K562 (cell line): ENCODE results near the gene METRN. TPM values are rescaled to one million over a fixed set of nuclear protein-coding genes. Genes with fewer than 3 reads are reported as not detected.

Source experiments
- BHLHE40 ChIP-seq: IDR thresholded peaks from 2 replicates; pipeline ENCODE4 v1.6.1; 2011; ENCODE audit warnings: low read length, improper control_type of control experiment
- CBX5 ChIP-seq: IDR thresholded peaks from 2 replicates; pipeline ENCODE4 v1.6.1; 2014; ENCODE audit warnings: low read depth, borderline replicate concordance
- CCAR2 ChIP-seq: fragments of 200-400 bp; formaldehyde crosslinking; IDR thresholded peaks from 2 replicates; pipeline ENCODE4 v1.6.1; 2017; ENCODE audit warnings: mild to moderate bottlenecking, low read depth, low read length
- CHCHD3 ChIP-seq: fragments of 250-450 bp; sonication (Bioruptor Pico); IDR thresholded peaks from 2 replicates; pipeline ENCODE4 v2.1.2; 2022; ENCODE audit warnings: mild to moderate bottlenecking
- CHD1 ChIP-seq: fragments of 200-600 bp; sonication (generic); IDR thresholded peaks from one replicate; pipeline ENCODE4 v1.6.1; 2012; ENCODE audit warnings: mild to moderate bottlenecking, moderate library complexity, low read length, inconsistent platforms
- CREB1 ChIP-seq, 2 experiments: sonication (generic) in 1 of 2; formaldehyde crosslinking in 1 of 2; IDR thresholded peaks; 2 replicates each; pipeline versions ENCODE4 v1.6.1 to v1.8.0; 2012 to 2022; ENCODE audit warnings: inconsistent platforms in 1 of 2, mild to moderate bottlenecking in 1 of 2, missing genetic modification reagents in 1 of 2, moderate library complexity in 1 of 2
- HDAC8 ChIP-seq: fragments of 450-650 bp; IDR thresholded peaks from 2 replicates; pipeline ENCODE4 v1.6.1; 2016; ENCODE audit warnings: mild to moderate bottlenecking, missing genetic modification characterization, moderate library complexity, missing compliant biosample characterization
- JUNB ChIP-seq: fragments of 450-650 bp; formaldehyde crosslinking; conservative IDR thresholded peaks from 2 replicates; pipeline ENCODE4 v1.4.0; 2020; ENCODE audit warnings: mild to moderate bottlenecking
- JUND ChIP-seq, 2 experiments: IDR thresholded peaks; 2 replicates in 1 of 2; 3 replicates in 1 of 2; pipeline ENCODE4 v1.6.1; 2011; ENCODE audit warnings: borderline replicate concordance in 2 of 2, low read depth in 2 of 2, low read length in 2 of 2, improper control_type of control experiment in 1 of 2, missing biosample characterization in 1 of 2, missing genetic modification characterization in 1 of 2, missing genetic modification reagents in 1 of 2
- KLF1 ChIP-seq: fragments of 450-650 bp; IDR thresholded peaks from 2 replicates; pipeline ENCODE4 v1.6.1; 2016; ENCODE audit warnings: missing genetic modification characterization, missing compliant biosample characterization
- MBD2 ChIP-seq: sonication (generic); IDR thresholded peaks from 2 replicates; pipeline ENCODE4 v1.6.1; 2016; ENCODE audit warnings: low read depth, borderline replicate concordance
- NFYB ChIP-seq: IDR thresholded peaks from 2 replicates; pipeline ENCODE4 v1.6.1; 2011; ENCODE audit warnings: mild to moderate bottlenecking, moderate library complexity; ENCODE audit not compliant: insufficient read length; ENCODE audit errors: extremely low read depth
- PTBP1 ChIP-seq: fragments of 200-400 bp; formaldehyde crosslinking; IDR thresholded peaks from 2 replicates; pipeline ENCODE4 v1.6.1; 2017; ENCODE audit warnings: low read depth, low read length
- SMARCC2 ChIP-seq: fragments of 450-650 bp; IDR thresholded peaks from 2 replicates; pipeline ENCODE4 v1.6.1; 2017; ENCODE audit warnings: antibody characterized with exemption, moderate library complexity, mild to moderate bottlenecking, low read depth
- SP2 ChIP-seq: IDR thresholded peaks from 2 replicates; pipeline ENCODE4 v1.6.1; 2011; ENCODE audit warnings: mild to moderate bottlenecking, low read depth, low read length, moderate library complexity; ENCODE audit not compliant: poor library complexity, severe bottlenecking; ENCODE audit errors: extremely low read depth
- SREBF1 ChIP-seq: fragments of 150-350 bp; IDR thresholded peaks from 2 replicates; pipeline ENCODE4 v1.6.1; 2014; ENCODE audit warnings: antibody characterized with exemption, low read depth, low read length, borderline replicate concordance
- SRSF9 ChIP-seq: fragments of 200-400 bp; formaldehyde crosslinking; IDR thresholded peaks from 2 replicates; pipeline ENCODE4 v1.6.1; 2017; ENCODE audit warnings: low read depth, low read length, borderline replicate concordance
- UBTF ChIP-seq, 2 experiments: IDR thresholded peaks; 2 replicates each; pipeline ENCODE4 v1.6.1; 2012; ENCODE audit warnings: improper control_type of control experiment in 2 of 2, low read depth in 2 of 2, low read length in 2 of 2, borderline replicate concordance in 1 of 2
- ZC3H4 ChIP-seq: sonication (generic); formaldehyde crosslinking; IDR thresholded peaks from 2 replicates; pipeline ENCODE4 v1.9.0; 2021; ENCODE audit warnings: missing genetic modification reagents, borderline replicate concordance
- ZNF165 ChIP-seq: fragments of 250-450 bp; sonication (Bioruptor Pico); IDR thresholded peaks from 2 replicates; pipeline ENCODE4 v1.4.0; 2020; ENCODE audit warnings: borderline replicate concordance
- ZNF239 ChIP-seq: fragments of 250-450 bp; sonication (Bioruptor Pico); IDR thresholded peaks from 2 replicates; pipeline ENCODE4 v1.4.0; 2020; ENCODE audit warnings: mild to moderate bottlenecking
- ZNF354B ChIP-seq: fragments of 250-450 bp; sonication (Bioruptor Pico); IDR thresholded peaks from 2 replicates; pipeline ENCODE4 v1.4.0; 2020
- ZNF431 ChIP-seq: sonication (generic); formaldehyde crosslinking; IDR thresholded peaks from 2 replicates; pipeline ENCODE4 v1.8.0; 2022; ENCODE audit warnings: mild to moderate bottlenecking, missing genetic modification reagents
- ZNF583 ChIP-seq: fragments of 250-450 bp; sonication (Bioruptor Pico); IDR thresholded peaks from 2 replicates; pipeline ENCODE4 v1.4.0; 2020
- ZNF695 ChIP-seq: fragments of 450-650 bp; formaldehyde crosslinking; IDR thresholded peaks from 2 replicates; pipeline ENCODE4 v1.4.0; 2020; ENCODE audit warnings: mild to moderate bottlenecking, moderate library complexity
- ZNF77 ChIP-seq: fragments of 250-450 bp; sonication (Bioruptor Pico); IDR thresholded peaks from 2 replicates; pipeline ENCODE4 v1.5.0; 2020
- polyA plus RNA-seq, 8 experiments: library from polyadenylated mRNA; depleted of rRNA in 4 of 8; stranded (reverse) in 5 of 8; unstranded in 3 of 8; fragments of >200 nt; fragmentation: Nextera tagmentation in 2 of 8; fragmentation: Illumina TruSeq in 1 of 8; extraction: Ambion mirVana in 2 of 8; extraction: Trizol in 1 of 8; gene quantifications; 2 replicates each; pipeline versions ENCODE4 v1.2.1 to v1.2.3, GENCODE V29; 2011 to 2014; ENCODE audit warnings: inconsistent platforms in 1 of 8, missing spikeins in 1 of 8
- total RNA-seq, 7 experiments: library from RNA; depleted of rRNA in 6 of 7; stranded (reverse); fragments of >200 nt in 6 of 7; fragmentation: Illumina TruSeq in 2 of 7; extraction: Trizol in 2 of 7; gene quantifications; 2 replicates each; pipeline versions ENCODE4 v1.2.1 to v1.2.3, GENCODE V29; 2011 to 2021; ENCODE audit warnings: low replicate concordance in 1 of 7

The METRN gene
- total and polyA plus RNA-seq, 9 of the 15 experiments (the other 6 are each of a cell fraction or from before 2014, with no cell fraction given) = 0.20 to 89.8 (median 15.4) TPM

- TF ChIP-seq PTBP1 (no peak), CCAR2 (no peak), KLF1 (tag) (no peak), ZNF583 (CRISPR knock-in tag) (peak; percentile 59; the same call in 1 of the 2 replicates), SRSF9 (no peak), ZNF165 (no peak), HDAC8 (tag) (no peak), ZNF77 (CRISPR knock-in tag) (no peak), ZNF695 (no peak), NFYB (no peak), JUNB (0 out of 2 replicates have a peak, but pooled peaks have one; percentile 35), ZNF431 (CRISPR knock-in tag) (no peak), ZNF239 (CRISPR knock-in tag) (peak; percentile 27; the same call in 1 of the 2 replicates), CBX5 (0 out of 2 replicates have a peak, but pooled peaks have one; percentile 21), ZC3H4 (CRISPR knock-in tag) (no peak), CHD1 (peak; percentile 17), SREBF1 (0 out of 2 replicates have a peak, but pooled peaks have one; percentile 16), BHLHE40 (peak; percentile 54; the same call in 1 of the 2 replicates), JUND (IDR thresholded peaks at IDR 0.05; ENCODE audit: borderline replicate concordance, low read depth, low read length) (peak; percentile 94), JUND (tag; IDR thresholded peaks at IDR 0.05; ENCODE audit: borderline replicate concordance, low read depth, low read length) (peak; percentile 91; the same call in 1 of the 3 replicates), MBD2 (peak; percentile 74), CREB1 (IDR thresholded peaks at IDR 0.05) (peak; percentile 97), CREB1 (CRISPR knock-in tag; IDR thresholded peaks at IDR 0.05) (peak; percentile 96), ZNF354B (CRISPR knock-in tag) (no peak), SMARCC2 (no peak), UBTF (IDR thresholded peaks at IDR 0.05; ENCODE audit: borderline replicate concordance in 1 of 2, low read depth in 2 of 2, low read length in 2 of 2) (0 out of 4 replicates have a peak, but pooled peaks of 1 of the 2 experiments have one; percentile 74), CHCHD3 (CRISPR knock-in tag) (no peak), SP2 (no peak)
These were observed 26.0 kb downstream of the METRN start, which contains the start of gene CIAO3 (continued) for GRCh38 chr16:740764-741505.
